Astrocyte (in vitro differentiated cells and primary cell): ENCODE results near the gene GBX1.

Experiments
- EZH2 ChIP-seq: IDR thresholded peaks from 2 replicates; pipeline ENCODE4 v1.6.1; 2012; ENCODE audit warnings: mild to moderate bottlenecking, low read length, inconsistent platforms; ENCODE audit not compliant: insufficient read depth
- TF ChIP-seq, protein P1 (sequence below): IDR thresholded peaks from 2 replicates; pipeline ENCODE4 v1.5.1; 2011; ENCODE audit warnings: low read depth, mild to moderate bottlenecking, inconsistent platforms, low read length, moderate library complexity; ENCODE audit not compliant: insufficient read depth

DNA sequence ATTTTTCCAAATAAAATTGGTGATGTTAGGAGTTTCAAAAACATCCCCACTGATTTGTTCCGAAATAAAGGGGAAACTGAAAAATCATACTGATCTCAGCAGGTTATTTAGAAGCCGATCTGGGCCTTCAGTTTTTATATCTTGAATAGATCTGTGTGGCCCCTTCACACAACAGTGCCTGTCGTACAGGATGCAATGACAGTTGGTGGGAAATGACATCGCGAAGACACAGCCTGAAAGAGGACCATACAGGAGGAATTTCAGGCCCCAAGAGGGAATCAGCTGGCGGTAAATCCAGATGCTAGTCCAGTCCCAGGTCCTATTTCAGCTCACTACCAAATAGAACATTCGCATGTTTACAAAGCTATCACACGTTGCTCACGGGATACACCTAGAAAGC lies 39.8 kb upstream of the GBX1 start:
- TF ChIP-seq, protein P1, sequence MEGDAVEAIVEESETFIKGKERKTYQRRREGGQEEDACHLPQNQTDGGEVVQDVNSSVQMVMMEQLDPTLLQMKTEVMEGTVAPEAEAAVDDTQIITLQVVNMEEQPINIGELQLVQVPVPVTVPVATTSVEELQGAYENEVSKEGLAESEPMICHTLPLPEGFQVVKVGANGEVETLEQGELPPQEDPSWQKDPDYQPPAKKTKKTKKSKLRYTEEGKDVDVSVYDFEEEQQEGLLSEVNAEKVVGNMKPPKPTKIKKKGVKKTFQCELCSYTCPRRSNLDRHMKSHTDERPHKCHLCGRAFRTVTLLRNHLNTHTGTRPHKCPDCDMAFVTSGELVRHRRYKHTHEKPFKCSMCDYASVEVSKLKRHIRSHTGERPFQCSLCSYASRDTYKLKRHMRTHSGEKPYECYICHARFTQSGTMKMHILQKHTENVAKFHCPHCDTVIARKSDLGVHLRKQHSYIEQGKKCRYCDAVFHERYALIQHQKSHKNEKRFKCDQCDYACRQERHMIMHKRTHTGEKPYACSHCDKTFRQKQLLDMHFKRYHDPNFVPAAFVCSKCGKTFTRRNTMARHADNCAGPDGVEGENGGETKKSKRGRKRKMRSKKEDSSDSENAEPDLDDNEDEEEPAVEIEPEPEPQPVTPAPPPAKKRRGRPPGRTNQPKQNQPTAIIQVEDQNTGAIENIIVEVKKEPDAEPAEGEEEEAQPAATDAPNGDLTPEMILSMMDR: no peak
- TF ChIP-seq EZH2: no peak
